HG03095 (cell line): ENCODE results near the gene NADK.

ENCODE experiments used
- ATAC-seq: cut with Tn5 transposase; IDR thresholded peaks from one replicate; pipeline ENCODE4 v1.9.1; 2021; ENCODE audit warnings: moderate library complexity; ENCODE audit not compliant: unreplicated experiment

The NADK gene

GRCh38 chr1:1764876-1765470 lies 13.3 kb downstream of the NADK start:
- ATAC-seq, result no peak

GRCh38 chr1:1763657-1764621 lies 14.3 kb downstream of the NADK start:
- no peak for ATAC-seq

- no peak for ATAC-seq
These were observed 16.5 kb downstream of the NADK start for GRCh38 chr1:1761504-1762376.

GRCh38 chr1:1760715-1761114 lies 17.6 kb downstream of the NADK start:
- no peak for ATAC-seq

DNA sequence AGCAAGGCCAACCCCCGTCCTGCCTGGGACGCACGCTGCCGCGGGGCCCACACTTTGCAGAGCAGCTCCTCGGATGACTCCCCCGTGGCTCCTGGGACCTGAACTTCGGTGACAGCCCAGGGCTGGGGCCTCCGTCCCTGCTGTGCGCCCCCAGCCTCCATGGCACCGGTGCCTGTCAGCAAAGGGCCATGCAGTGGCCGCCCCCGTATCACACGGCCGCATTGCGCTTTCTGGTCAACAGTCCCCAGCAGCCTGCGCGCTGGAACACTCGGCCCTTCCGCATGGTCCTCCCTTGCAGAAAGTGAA lies 18.0 kb downstream of the NADK start:
- ATAC-seq, result no peak

GRCh38 chr1:1759456-1760344 lies 18.6 kb downstream of the NADK start:
- ATAC-seq, result no peak

- ATAC-seq, result no peak
These were observed 19.4 kb downstream of the NADK start for GRCh38 chr1:1758692-1759455.

DNA sequence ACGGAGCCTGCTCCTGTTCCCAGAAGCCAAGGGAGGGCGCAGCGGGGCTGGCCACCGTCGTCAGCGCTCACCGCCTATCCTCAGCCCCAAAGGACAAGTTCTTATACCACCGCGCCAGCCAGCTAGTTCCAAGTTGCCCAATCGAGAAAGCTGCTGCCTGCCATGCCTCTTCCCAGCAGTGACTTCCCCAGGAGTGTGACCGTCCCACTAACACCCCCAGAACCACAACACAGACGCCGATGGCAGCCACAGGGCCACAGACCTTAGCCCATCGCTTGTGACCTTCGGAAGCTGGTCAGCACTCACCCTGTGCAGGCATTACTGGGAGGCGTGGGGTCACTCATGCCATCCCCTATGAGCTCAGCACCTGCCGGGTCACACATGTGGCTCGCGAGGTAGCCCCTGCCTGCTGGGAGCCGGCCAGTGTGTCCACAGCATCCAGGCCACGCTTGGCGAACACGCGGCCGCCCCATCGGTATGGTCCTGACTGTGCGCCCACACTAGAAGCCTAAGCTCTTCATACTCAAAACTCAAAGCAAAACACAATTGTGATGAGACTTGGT lies 20.1 kb downstream of the NADK start:
- ATAC-seq, result no peak

DNA sequence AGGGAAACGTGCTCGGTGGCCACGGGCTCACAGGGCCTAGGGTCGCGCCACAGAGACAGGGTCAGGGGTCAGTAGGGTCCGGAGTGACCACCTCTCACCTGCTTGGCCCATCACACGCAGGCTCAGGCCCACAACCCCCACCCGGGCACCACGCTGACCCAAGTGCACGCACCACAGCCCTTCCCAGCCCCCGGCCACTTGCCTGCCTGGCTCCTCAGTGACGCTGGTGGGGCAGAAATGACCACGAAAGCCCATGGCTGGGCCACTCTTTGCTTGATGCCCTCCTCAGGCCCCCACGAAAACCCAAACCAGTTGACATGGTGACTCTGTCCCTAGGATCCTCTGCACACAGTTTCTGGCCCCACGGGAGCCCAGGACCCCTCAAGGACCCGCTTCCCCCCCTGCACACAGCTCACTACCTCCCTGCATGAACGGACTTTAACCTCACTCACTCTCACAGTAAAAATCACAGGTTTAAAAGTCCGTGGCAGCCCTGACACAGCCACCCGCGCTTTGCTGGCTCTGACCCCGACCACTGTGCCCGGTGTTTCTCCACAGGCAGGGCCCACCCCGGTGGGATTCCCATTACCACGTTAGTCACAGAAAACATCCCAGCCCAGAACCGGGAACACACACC lies 20.7 kb downstream of the NADK start:
- no peak for ATAC-seq

DNA sequence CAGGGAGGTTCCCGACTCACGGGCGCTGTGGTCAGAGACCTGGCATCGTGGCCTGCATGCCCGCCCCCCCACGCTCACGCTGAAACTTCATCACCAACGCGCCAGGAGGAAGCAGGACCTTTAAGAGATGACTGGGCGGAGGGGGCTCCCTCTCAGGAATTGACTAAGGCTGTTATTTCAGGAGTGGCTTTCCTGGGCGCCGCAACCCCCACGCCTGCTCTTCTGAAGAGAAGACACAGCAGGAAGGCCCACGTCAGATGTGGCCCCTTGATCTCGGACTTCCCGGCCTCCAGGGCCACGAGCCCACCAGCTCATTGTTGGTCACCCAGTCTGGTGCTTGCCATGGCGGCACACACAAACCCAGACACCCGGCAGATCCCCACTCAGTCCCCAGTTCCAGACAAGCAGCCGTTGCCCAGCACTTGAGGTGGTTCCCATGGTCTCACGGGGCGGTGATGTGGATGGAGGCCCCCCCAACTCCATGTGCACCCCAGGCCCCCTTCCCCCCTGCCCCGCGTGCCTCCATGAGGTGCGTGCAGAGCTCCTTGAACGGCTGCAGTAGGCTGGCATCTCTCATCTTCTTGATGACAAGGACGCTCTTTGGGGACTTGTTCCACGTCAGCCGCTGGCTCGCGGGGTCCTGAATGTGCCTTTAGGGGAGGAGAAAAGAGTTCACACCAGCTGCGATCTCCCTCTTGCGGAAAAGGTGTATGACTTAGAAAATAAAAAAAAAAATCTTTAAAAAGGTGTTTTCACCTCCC lies 21.4 kb downstream of the NADK start:
- no peak for ATAC-seq

GRCh38 chr1:1755852-1756251 lies 22.4 kb downstream of the NADK start:
- no peak for ATAC-seq

GRCh38 chr1:1755426-1755825 lies 22.8 kb downstream of the NADK start:
- ATAC-seq, result no peak

DNA sequence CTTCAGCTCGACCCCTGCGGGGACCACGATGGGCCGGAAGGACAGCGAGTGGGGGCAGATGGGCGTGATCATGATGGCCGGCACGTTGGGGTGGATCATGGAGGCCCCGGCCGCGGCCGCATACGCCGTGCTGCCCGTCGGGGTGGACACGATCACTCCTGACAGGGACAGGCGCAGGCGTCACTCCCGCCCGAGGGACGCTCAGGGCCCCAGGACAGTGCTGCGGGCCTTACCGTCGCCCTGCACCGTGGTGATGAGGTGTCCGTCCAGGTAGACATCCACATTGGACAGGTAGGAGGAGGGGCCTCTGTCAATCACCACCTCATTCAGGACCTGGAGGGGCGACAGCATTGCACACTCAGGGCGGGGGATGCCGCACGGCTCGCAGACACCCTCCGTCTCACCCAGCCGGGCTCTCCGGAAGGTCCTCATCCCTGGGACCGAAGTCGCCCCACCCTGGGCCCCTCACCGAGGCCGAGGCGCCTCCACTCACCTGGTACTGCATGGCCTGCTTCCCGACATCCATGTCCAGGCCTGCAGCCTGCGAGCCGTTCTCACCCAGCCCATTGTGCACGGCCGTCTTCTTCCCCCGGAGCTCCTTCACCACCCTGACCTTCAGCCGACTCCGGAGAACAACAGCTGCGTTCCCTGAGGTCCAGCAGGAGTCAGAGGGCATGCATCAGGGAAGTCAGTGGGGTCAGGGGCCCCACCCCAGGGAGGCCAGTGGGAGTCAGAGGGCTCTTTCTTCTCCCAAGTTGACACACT lies 24.0 kb downstream of the NADK start:
- no peak for ATAC-seq

DNA sequence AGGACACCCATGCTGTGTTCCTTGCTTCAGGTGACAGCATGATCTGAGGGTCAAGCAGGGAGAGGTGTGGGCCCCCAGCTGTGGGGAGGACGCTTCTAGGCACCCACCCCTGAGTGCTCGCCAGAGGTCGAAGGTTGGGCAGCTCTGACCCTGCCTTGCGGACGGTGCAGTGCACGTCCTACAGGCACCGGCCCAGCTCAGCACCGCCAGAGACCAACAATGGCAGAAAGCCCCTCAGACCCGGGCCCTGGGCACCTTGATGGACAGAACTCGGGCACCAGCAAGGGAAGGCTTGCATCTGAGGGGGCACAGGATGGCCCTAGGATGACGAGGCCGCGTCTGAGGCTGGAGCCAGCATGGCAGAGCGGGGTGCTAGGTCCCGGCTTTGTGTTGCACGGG lies 24.7 kb downstream of the NADK start:
- no peak for ATAC-seq

GRCh38 chr1:1752636-1753606 lies 25.3 kb downstream of the NADK start:
- no peak for ATAC-seq

DNA sequence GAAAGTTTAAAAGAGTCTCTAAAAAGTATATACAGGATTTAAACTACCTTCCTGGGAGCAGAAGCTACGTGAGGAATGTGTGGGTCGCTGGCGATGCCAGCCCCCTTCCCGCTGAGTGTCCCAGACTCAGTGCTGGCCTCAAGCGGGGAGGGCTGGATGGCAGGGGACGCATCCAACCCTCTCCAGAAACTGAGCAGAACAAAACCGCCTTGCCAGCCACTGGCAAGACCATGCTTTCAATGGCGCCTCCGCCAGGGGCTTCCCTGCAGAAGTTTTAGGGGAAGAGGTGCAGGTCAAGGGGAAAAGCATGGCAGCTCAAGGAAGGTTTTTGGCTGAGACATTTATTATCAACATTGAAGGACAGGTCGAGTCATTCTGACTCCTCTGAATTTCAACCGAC lies 26.1 kb downstream of the NADK start:
- no peak for ATAC-seq
